MM.1S (cell line): ENCODE data around the gene SUN5.

Experiments used
- DNase-seq: peaks from one replicate; pipeline ENCODE4 v3.0.0-alpha.2; 2015
- H2AFZ ChIP-seq: fragments of 300-600 bp; sonication (generic); 2 replicates; pipeline ENCODE4 v1.6.0; 2016; ENCODE audit warnings: antibody characterized with exemption, low read length
- H3F3A ChIP-seq: fragments of 300-600 bp; sonication (generic); 2 replicates; pipeline ENCODE4 v1.6.1; 2016; ENCODE audit warnings: mild to moderate bottlenecking, antibody characterized with exemption, low read length, moderate library complexity, mixed read lengths; ENCODE audit not compliant: insufficient read depth
- H3K27ac ChIP-seq: fragments of 300-600 bp; sonication (generic); 2 replicates; pipeline ENCODE4 v1.5.1; 2016; ENCODE audit warnings: mild to moderate bottlenecking, low read length
- H3K27me3 ChIP-seq: fragments of 300-600 bp; sonication (generic); replicated peaks from 2 replicates; pipeline ENCODE4 v1.6.0; 2016; ENCODE audit warnings: low read length; ENCODE audit not compliant: insufficient read depth
- H3K36me3 ChIP-seq: fragments of 300-600 bp; sonication (generic); replicated peaks from 2 replicates; pipeline ENCODE4 v1.6.1; 2016; ENCODE audit warnings: mild to moderate bottlenecking, low read length, mixed read lengths; ENCODE audit not compliant: insufficient read depth
- H3K4me1 ChIP-seq: fragments of 300-600 bp; sonication (generic); 2 replicates; pipeline ENCODE4 v1.6.1; 2016; ENCODE audit warnings: low read length, mixed read lengths
- H3K4me2 ChIP-seq: fragments of 300-600 bp; sonication (generic); 2 replicates; pipeline ENCODE4 v1.6.0; 2016; ENCODE audit warnings: low read depth, low read length
- H3K4me3 ChIP-seq: fragments of 300-600 bp; sonication (generic); 2 replicates; pipeline ENCODE4 v1.5.1; 2016; ENCODE audit warnings: low read length, mixed read lengths
- H3K79me2 ChIP-seq: fragments of 300-600 bp; sonication (generic); 2 replicates; pipeline ENCODE4 v1.6.1; 2016; ENCODE audit warnings: mixed run types, low read length, mixed read lengths
- H3K9ac ChIP-seq: fragments of 300-600 bp; sonication (generic); 2 replicates; pipeline ENCODE4 v1.6.1; 2016; ENCODE audit warnings: low read length, mixed read lengths
- H3K9me2 ChIP-seq: fragments of 300-600 bp; sonication (generic); replicated peaks from 2 replicates; pipeline ENCODE4 v1.6.1; 2016; ENCODE audit warnings: mild to moderate bottlenecking, low read length, mixed read lengths; ENCODE audit not compliant: insufficient read depth
- H3K9me3 ChIP-seq: fragments of 300-600 bp; sonication (generic); replicated peaks from 2 replicates; pipeline ENCODE4 v1.6.1; 2016; ENCODE audit warnings: mild to moderate bottlenecking, low read length, mixed read lengths; ENCODE audit not compliant: insufficient read depth
- H4K20me1 ChIP-seq: fragments of 300-600 bp; sonication (generic); 2 replicates; pipeline ENCODE4 v1.6.1; 2016; ENCODE audit warnings: mild to moderate bottlenecking, low read length, moderate library complexity, mixed read lengths; ENCODE audit not compliant: insufficient read depth
- EZH2 ChIP-seq: fragments of 300-600 bp; sonication (generic); optimal IDR thresholded peaks from 2 replicates; pipeline ENCODE3; 2017; ENCODE audit warnings: low read depth, mild to moderate bottlenecking, antibody characterized with exemption, low read length, mixed read lengths
- EZH2phosphoT487 ChIP-seq: fragments of 300-600 bp; sonication (generic); IDR thresholded peaks from 2 replicates; pipeline ENCODE4 v1.6.1; 2018; ENCODE audit warnings: antibody characterized with exemption, low read length
- TF ChIP-seq, protein P1 (sequence below): fragments of 300-600 bp; sonication (generic); IDR thresholded peaks from 2 replicates; pipeline ENCODE4 v1.5.1; 2016; ENCODE audit warnings: antibody characterized with exemption, low read length, mixed read lengths

The SUN5 gene

DNA sequence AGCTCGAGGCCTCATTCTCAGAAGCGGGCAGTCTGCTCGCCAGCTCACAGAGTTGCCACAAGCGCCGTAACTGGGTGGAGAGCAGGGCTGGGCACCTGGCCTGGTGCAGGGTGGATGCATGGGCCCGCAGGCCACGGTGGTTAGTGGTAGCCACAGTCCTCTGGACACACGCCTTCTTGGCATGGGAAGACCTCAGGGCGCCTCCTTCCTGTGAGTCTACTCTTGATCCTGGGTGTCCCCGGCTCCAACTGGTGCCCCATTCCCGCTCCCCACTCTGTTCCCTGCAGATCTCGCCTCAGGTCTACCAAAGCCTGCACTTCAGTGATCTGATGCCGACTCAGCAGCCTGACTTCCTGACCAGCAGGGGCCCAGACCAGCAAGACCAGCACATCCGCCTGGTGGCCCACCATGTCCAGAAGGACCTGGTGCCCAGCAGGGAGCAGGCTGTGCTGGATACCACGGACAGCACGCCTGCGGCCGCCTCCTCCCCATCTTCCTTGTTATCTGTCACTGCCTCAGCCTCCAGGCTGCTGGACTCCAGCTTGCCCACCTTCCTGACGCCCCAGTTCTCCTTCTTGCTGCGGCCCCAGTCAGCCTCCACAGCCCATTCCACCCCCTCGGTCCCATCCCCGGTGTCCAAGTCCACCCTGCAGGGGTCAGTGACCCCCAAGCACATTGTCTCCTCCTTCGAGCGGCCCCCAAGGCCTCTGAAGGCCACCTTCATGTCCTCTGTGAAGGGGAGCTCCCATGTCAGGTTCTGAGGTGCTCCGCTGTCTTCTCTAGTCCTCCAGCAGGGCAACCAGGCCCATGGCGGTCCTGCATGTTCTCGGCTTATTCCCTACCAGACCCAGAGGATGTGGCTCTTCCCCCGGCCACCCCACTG is 43.1 kb downstream of the SUN5 start:
- Histone ChIP-seq H2AFZ (no peak overlapping the region), H3K9me2 (no peaks in the 10 kb centered on the region), H3K27ac (no peak overlapping the region), H3K4me1 (no peaks in the 10 kb centered on the region), H3K4me3 (no peak overlapping the region), H3K27me3 (0 out of 2 replicates have a peak, but pooled peaks cover 5% of the 10 kb centered on the region), H3K4me2 (no peak overlapping the region), H3K9me3 (no peaks in the 10 kb centered on the region), H3K79me2 (no peaks in the 10 kb centered on the region), H3F3A (no peaks in the 10 kb centered on the region), H3K9ac (no peak overlapping the region), H3K36me3 (no peaks in the 10 kb centered on the region), H4K20me1 (no peaks in the 10 kb centered on the region)
- TF ChIP-seq EZH2, result no peak
- no peak for TF ChIP-seq EZH2phosphoT487
- DNase-seq, result no peak

DNA sequence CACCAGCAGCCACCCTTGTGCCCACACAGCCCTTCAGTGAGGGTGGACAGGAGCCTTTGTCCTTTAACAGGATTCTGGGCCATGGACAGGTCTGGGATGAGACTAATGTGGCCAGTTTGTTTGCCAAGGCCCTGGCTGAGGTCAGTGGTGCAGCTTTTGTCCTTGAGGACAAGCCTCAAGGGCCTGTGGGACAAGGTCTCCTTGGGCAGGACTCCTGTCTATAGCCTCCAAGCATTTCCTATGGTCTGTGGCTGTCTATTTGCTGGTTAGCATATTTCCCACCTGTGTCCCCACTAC is 44.1 kb downstream of the SUN5 start:
- H3K9me3 ChIP-seq, result no peaks in the 10 kb centered on the region

DNA sequence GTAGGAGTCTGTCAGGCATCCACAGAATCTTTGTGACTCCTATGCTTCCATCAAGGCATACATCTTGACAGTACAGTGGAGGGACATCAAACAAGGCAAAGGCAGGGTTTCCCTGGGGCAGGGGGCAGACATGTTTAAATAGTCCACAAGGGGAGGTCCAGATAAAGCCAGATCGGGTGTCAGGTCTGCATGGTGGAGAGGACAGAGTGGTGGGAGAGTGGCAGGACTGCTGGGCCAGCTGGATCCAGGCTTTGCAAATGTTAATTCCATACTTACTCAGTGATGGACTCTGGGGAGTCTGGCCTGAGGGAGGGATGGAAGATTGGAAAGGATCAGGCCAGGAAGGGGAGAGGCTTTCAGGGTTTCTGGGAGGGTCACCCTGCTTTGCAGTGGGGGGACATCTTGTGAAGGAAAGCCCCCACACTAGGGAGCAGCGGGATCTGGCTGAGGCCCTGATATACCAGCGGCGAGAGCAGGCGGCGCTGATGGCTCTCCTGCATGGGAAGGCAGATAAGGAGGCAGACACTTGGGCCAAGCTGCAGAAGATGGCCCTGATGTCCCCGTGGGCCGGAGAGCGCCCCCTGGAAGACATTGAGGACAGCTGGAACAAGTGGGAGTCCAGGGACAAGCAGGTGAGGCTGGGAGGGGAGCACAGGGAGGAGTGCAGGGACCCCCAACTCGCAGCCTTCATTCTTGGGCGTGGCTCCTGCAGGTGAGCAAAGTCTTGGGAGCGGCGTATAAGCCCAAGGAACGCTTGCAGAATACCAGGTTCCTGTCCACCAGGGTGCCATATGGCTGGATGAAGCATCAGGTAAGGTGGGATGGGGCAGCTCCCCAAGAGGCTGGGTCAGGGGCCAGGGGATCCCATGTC is 44.6 kb downstream of the SUN5 start:
- H3K27ac ChIP-seq, result no peak overlapping the region
- H3K9me2 ChIP-seq, result no peaks in the 10 kb centered on the region
- H3K9me3 ChIP-seq, result no peaks in the 10 kb centered on the region
- no peak for TF ChIP-seq EZH2phosphoT487
- TF ChIP-seq, protein P1, sequence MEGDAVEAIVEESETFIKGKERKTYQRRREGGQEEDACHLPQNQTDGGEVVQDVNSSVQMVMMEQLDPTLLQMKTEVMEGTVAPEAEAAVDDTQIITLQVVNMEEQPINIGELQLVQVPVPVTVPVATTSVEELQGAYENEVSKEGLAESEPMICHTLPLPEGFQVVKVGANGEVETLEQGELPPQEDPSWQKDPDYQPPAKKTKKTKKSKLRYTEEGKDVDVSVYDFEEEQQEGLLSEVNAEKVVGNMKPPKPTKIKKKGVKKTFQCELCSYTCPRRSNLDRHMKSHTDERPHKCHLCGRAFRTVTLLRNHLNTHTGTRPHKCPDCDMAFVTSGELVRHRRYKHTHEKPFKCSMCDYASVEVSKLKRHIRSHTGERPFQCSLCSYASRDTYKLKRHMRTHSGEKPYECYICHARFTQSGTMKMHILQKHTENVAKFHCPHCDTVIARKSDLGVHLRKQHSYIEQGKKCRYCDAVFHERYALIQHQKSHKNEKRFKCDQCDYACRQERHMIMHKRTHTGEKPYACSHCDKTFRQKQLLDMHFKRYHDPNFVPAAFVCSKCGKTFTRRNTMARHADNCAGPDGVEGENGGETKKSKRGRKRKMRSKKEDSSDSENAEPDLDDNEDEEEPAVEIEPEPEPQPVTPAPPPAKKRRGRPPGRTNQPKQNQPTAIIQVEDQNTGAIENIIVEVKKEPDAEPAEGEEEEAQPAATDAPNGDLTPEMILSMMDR, result no peak
- no peak for TF ChIP-seq EZH2
- no peaks in the 10 kb centered on the region for H3F3A ChIP-seq
- no peaks in the 10 kb centered on the region for H4K20me1 ChIP-seq
- no peaks in the 10 kb centered on the region for H3K79me2 ChIP-seq
- H3K4me3 ChIP-seq, result no peak overlapping the region
- H3K9ac ChIP-seq, result no peak overlapping the region
- H3K36me3 ChIP-seq, result no peaks in the 10 kb centered on the region
- 0 out of 2 replicates have a peak, but pooled peaks cover 5% of the 10 kb centered on the region for H3K27me3 ChIP-seq
- no peaks in the 10 kb centered on the region for H3K4me1 ChIP-seq
- H3K4me2 ChIP-seq, result no peak overlapping the region
- DNase-seq, result no peak
- H2AFZ ChIP-seq, result no peak overlapping the region

More for the DNA sequence above, 44.1 kb downstream of the SUN5 start:
- H3K79me2 ChIP-seq, result no peaks in the 10 kb centered on the region
- H3K36me3 ChIP-seq, result no peaks in the 10 kb centered on the region
- H4K20me1 ChIP-seq, result no peaks in the 10 kb centered on the region
- H3K4me2 ChIP-seq, result no peak overlapping the region
- 0 out of 2 replicates have a peak, but pooled peaks cover 5% of the 10 kb centered on the region for H3K27me3 ChIP-seq
- H3K9me2 ChIP-seq, result no peaks in the 10 kb centered on the region
- H3K4me1 ChIP-seq, result no peaks in the 10 kb centered on the region
- H3F3A ChIP-seq, result no peaks in the 10 kb centered on the region
- no peak overlapping the region for H2AFZ ChIP-seq
- no peak for DNase-seq
- no peak overlapping the region for H3K9ac ChIP-seq
- no peak overlapping the region for H3K4me3 ChIP-seq
- TF ChIP-seq EZH2 (no peak), EZH2phosphoT487 (no peak)
- TF ChIP-seq, protein P1, result no peak
- H3K27ac ChIP-seq, result no peak overlapping the region
